A549 (cell line): ENCODE data around the gene IL1A.

Source experiments
- CBX8 ChIP-seq: fragments of 200-600 bp; sonication (generic); IDR thresholded peaks from 2 replicates; pipeline ENCODE4 v1.6.1; 2016
- CHD4 ChIP-seq: fragments of 200-600 bp; sonication (generic); IDR thresholded peaks from 2 replicates; pipeline ENCODE4 v1.6.1; 2016; ENCODE audit warnings: antibody characterized with exemption, mild to moderate bottlenecking, borderline replicate concordance
- CTCF ChIP-seq: fragments of >200 bp; sonication (Bioruptor Twin); formaldehyde crosslinking; IDR thresholded peaks from 3 replicates; pipeline ENCODE4 v1.5.1; 2016
- EP300 ChIP-seq, 2 experiments: fragments of >200 bp; sonication (Bioruptor Twin); formaldehyde crosslinking; IDR thresholded peaks; 2 replicates in 1 of 2; 3 replicates in 1 of 2; pipeline ENCODE4 v1.6.1; 2016 to 2017
- HEYL ChIP-seq: fragments of 250-450 bp; sonication (Bioruptor Pico); IDR thresholded peaks from 2 replicates; pipeline ENCODE4 v1.8.0; 2021; ENCODE audit warnings: mild to moderate bottlenecking, moderate library complexity
- JUN ChIP-seq, 2 experiments: fragments of >200 bp; sonication (Bioruptor Twin); formaldehyde crosslinking; IDR thresholded peaks; 2 replicates in 1 of 2; 3 replicates in 1 of 2; pipeline ENCODE4 v1.6.1; 2016 to 2017
- MAX ChIP-seq: IDR thresholded peaks from 2 replicates; pipeline ENCODE4 v1.6.1; 2012
- PHF8 ChIP-seq: fragments of 200-600 bp; sonication (generic); IDR thresholded peaks from 2 replicates; pipeline ENCODE4 v1.6.1; 2016; ENCODE audit warnings: low read depth, mild to moderate bottlenecking, antibody characterized with exemption, moderate library complexity, borderline replicate concordance
- POLR2A ChIP-seq: IDR thresholded peaks from 2 replicates; pipeline ENCODE4 v1.6.1; 2012; ENCODE audit warnings: mild to moderate bottlenecking, low read length
- RAD21 ChIP-seq, 2 experiments: fragments of >200 bp in 1 of 2; sonication (Bioruptor Twin) in 1 of 2; formaldehyde crosslinking in 1 of 2; IDR thresholded peaks in 1 of 2; conservative IDR thresholded peaks in 1 of 2; 2 replicates in 1 of 2; 3 replicates in 1 of 2; pipeline ENCODE4 v1.6.1; 2012 to 2018; ENCODE audit warnings: inconsistent platforms in 1 of 2
- RNF2 ChIP-seq: fragments of 200-600 bp; sonication (generic); IDR thresholded peaks from 2 replicates; pipeline ENCODE4 v1.6.1; 2016; ENCODE audit warnings: low read depth, mild to moderate bottlenecking, antibody characterized with exemption, moderate library complexity, borderline replicate concordance
- ZC3H11A ChIP-seq: fragments of 450-650 bp; IDR thresholded peaks from 2 replicates; pipeline ENCODE4 v1.6.1; 2014; ENCODE audit warnings: antibody characterized with exemption, mild to moderate bottlenecking

GRCh38 chr2:112725545-112726457 is 58.5 kb downstream of the IL1A start:
- no peak for TF ChIP-seq CTCF
- TF ChIP-seq PHF8, result no peak
- no peak for TF ChIP-seq CBX8
- no peak for TF ChIP-seq RNF2
- no peak for TF ChIP-seq POLR2A
- TF ChIP-seq CHD4, result no peak
- no peak for TF ChIP-seq RAD21 (conservative IDR thresholded peaks at IDR 0.05 in 1 of 2, IDR thresholded peaks at IDR 0.05 in 1 of 2)
- TF ChIP-seq EP300 (IDR thresholded peaks at IDR 0.05), result no peak
- no peak for TF ChIP-seq ZC3H11A
- no peak for TF ChIP-seq JUN (IDR thresholded peaks at IDR 0.05)
- TF ChIP-seq MAX, result no peak
- TF ChIP-seq HEYL (CRISPR knock-in tag), result no peak
